Progenitor cell of endocrine pancreas (in vitro differentiated cells): Measurements from ENCODE around the gene VILL. TPM values are rescaled to one million over a fixed set of nuclear protein-coding genes. Genes with fewer than 3 reads are reported as not detected.

ENCODE experiments used
- DNase-seq: peaks from one replicate; pipeline ENCODE4 v3.0.0; 2021; ENCODE audit warnings: low spot score; ENCODE audit not compliant: unreplicated experiment
- H3K27ac Mint-ChIP-seq: 2 replicates; pipeline ENCODE4 v1.8.0; 2021; ENCODE audit warnings: mild to moderate bottlenecking, moderate library complexity, mixed read lengths
- H3K27me3 Mint-ChIP-seq: 2 replicates; pipeline ENCODE4 v1.8.0; 2021; ENCODE audit warnings: mixed read lengths
- H3K36me3 Mint-ChIP-seq: 2 replicates; pipeline ENCODE4 v1.8.0; 2022; ENCODE audit warnings: mixed read lengths; ENCODE audit not compliant: insufficient read depth
- H3K4me1 Mint-ChIP-seq: 2 replicates; pipeline ENCODE4 v1.8.0; 2021; ENCODE audit warnings: low read depth, mixed read lengths
- H3K4me3 Mint-ChIP-seq: 2 replicates; pipeline ENCODE4 v1.8.0; 2021; ENCODE audit warnings: low read depth, mild to moderate bottlenecking, moderate library complexity, mixed read lengths
- H3K9me3 Mint-ChIP-seq: 2 replicates; pipeline ENCODE4 v1.8.0; 2021; ENCODE audit warnings: low read depth, mixed read lengths
- CTCF ChIP-seq: fragments of 200-600 bp; sonication (generic); IDR thresholded peaks from one replicate; pipeline ENCODE4 v1.5.0; 2021; ENCODE audit warnings: antibody characterized with exemption, mild to moderate bottlenecking; ENCODE audit not compliant: unreplicated experiment
- total RNA-seq: library from RNA; stranded (reverse); gene quantifications from 2 replicates; pipeline ENCODE4 v1.2.1, GENCODE V29; 2021

VILL gene
- total RNA-seq, 1 donor from 2014 or later, result 6.8 TPM

GRCh38 chr3:37991823-37992222 lies 1.2 kb downstream of the VILL start:
- no peak for TF ChIP-seq CTCF
- Mint-ChIP-seq H3K27ac (peak overlapping the region; percentile 92), H3K36me3 (no peaks in the 10 kb centered on the region), H3K27me3 (peaks cover 7% of the 10 kb centered on the region), H3K4me1 (peaks cover 45% of the 10 kb centered on the region), H3K9me3 (no peaks in the 10 kb centered on the region), H3K4me3 (no peak overlapping the region)
- no peak for DNase-seq

GRCh38 chr3:37992271-37993066 lies 1.9 kb downstream of the VILL start:
- peaks cover 7% of the 10 kb centered on the region for H3K27me3 Mint-ChIP-seq
- H3K4me1 Mint-ChIP-seq, result peaks cover 45% of the 10 kb centered on the region
- no peaks in the 10 kb centered on the region for H3K9me3 Mint-ChIP-seq
- TF ChIP-seq CTCF, result no peak
- no peak overlapping the region for H3K4me3 Mint-ChIP-seq
- peak overlapping the region; percentile 92 for H3K27ac Mint-ChIP-seq
- no peak for DNase-seq
- H3K36me3 Mint-ChIP-seq, result no peaks in the 10 kb centered on the region

GRCh38 chr3:37993067-37993455 lies 2.5 kb downstream of the VILL start:
- no peak for DNase-seq
- Mint-ChIP-seq H3K27me3 (peaks cover 7% of the 10 kb centered on the region), H3K4me3 (no peak overlapping the region), H3K36me3 (no peaks in the 10 kb centered on the region), H3K9me3 (no peaks in the 10 kb centered on the region), H3K4me1 (peaks cover 39% of the 10 kb centered on the region), H3K27ac (peak overlapping the region; percentile 92)
- TF ChIP-seq CTCF, result no peak

- H3K4me3 Mint-ChIP-seq, result peak overlapping the region; percentile 76
- no peak overlapping the region for H3K27ac Mint-ChIP-seq
These were observed 2.9 kb downstream of the VILL start for GRCh38 chr3:37993460-37993819.

More at GRCh38 chr3:37993460-37993819, 2.9 kb downstream of the VILL start:
- DNase-seq, result no peak
- no peaks in the 10 kb centered on the region for H3K9me3 Mint-ChIP-seq
- TF ChIP-seq CTCF, result no peak
- H3K36me3 Mint-ChIP-seq, result no peaks in the 10 kb centered on the region
- H3K4me1 Mint-ChIP-seq, result peaks cover 39% of the 10 kb centered on the region
- peaks cover 7% of the 10 kb centered on the region for H3K27me3 Mint-ChIP-seq
